Measurements from ENCODE around the gene RGS14.

Gene RGS14

GRCh38 chr5:177377851-177378776 lies 20.4 kb downstream of the RGS14 start:
- in situ Hi-C loops (cut with MboI; ENCODE audit: low sequenced_read_pairs): no loop called here

DNA sequence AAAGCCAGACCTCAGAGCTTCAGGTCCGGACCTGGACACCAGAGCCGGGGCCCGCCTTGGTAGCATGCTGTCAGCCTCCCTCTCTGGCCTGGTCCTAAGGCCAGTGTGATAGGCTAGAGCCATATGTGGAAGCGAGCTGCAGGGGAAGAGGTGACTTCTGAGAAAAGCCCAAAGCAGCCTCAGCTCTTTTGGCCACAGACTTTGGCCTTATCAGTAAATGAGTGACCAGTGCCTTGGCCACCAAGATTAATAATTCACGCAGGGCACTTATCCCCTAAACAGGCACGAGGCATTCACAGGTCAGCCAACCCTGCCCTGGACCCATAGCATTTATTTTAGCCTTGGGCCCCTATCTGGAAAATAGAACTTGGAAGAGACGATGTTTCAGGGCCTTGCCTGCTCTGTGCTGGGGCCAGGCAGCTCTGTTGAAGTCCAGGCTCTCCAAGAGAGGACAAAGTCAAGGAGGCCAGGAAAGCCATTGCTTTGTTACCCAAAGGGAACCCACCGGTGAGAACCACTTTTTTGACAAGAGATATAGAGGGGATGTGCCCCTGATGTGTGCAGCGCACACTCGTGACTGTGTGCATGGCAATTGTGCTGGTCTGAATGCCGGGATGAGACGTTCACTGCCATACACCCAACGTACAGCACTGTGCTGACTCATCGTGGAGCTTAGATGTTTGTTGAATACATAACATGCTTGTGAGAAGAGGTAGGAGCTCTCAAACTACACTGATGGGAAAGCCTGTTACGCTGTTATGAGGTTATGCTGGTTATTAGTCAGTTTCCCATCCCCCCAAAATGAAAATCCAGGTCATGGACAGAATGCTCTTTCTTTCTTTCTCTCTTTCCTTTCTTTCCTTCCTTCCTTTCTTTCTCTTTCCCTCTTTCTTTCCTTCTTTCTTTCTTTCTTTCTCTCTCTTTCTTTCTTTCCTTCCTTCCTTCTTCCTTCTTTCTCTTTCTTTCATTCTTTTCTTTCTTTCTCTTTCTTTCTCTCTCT lies 21.5 kb downstream of the RGS14 start:
- in situ Hi-C loops (cut with MboI; ENCODE audit: low sequenced_read_pairs): no loop called here

- in situ Hi-C loops (cut with MboI; ENCODE audit: low sequenced_read_pairs): no loop called here
These were observed 23.0 kb downstream of the RGS14 start for GRCh38 chr5:177380805-177381126.

GRCh38 chr5:177382423-177383029 lies 24.8 kb downstream of the RGS14 start:
- in situ Hi-C loops (cut with MboI; ENCODE audit: low sequenced_read_pairs): no loop called here

DNA sequence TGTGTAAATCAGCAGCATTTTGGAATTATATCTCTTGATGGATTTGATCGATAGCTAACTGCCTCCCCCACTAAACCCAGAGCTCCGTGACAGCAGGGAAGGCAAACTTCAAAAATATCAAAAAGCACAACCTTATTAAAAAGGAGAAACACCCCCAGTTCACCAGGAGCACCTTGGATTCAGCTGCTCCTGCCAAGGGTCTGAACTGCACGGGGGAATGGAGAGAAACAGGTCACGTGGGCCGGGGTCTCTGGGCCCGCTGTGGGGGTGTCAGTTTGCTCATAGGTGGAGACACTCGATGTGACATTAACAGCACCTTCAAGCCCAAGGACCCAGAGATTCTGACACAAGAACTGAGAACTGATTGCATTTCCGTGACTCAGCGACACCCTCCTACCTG lies 25.5 kb downstream of the RGS14 start:
- in situ Hi-C loops (cut with MboI; ENCODE audit: low sequenced_read_pairs): no loop called here

- in situ Hi-C loops (cut with MboI; ENCODE audit: low sequenced_read_pairs): no loop called here
These were observed 26.4 kb downstream of the RGS14 start, which contains the start of gene SLC34A1 for GRCh38 chr5:177384134-177384533. Gene SLC34A1 (plus strand): TSS chr5:177384434. CDS start chr5:177385742, 1,308 bp downstream.

DNA sequence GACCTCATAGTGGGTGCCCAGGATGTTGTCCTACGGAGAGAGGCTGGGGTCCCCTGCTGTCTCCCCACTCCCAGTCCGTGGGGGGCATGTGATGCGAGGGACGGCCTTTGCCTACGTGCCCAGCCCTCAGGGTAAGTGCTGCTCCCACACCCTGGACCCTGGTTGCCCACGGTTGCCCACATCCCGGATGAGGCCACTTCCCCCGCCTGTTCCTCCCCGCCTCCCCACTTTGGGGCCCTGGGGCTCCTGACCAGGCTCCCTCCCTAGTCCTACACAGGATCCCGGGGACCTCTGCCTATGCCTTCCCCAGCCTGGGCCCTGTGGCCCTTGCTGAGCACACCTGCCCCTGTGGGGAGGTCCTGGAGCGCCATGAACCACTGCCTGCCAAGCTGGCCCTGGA lies 28.0 kb downstream of the RGS14 start:
- in situ Hi-C loops (cut with MboI; ENCODE audit: low sequenced_read_pairs): no loop called here

GRCh38 chr5:177386542-177386941 lies 28.8 kb downstream of the RGS14 start:
- in situ Hi-C loops (cut with MboI; ENCODE audit: low sequenced_read_pairs): no loop called here

GRCh38 chr5:177387405-177387804 lies 29.7 kb downstream of the RGS14 start:
- in situ Hi-C loops (cut with MboI; ENCODE audit: low sequenced_read_pairs): no loop called here

GRCh38 chr5:177388521-177389052 lies 30.9 kb downstream of the RGS14 start:
- in situ Hi-C loops (cut with MboI; ENCODE audit: low sequenced_read_pairs): no loop called here

DNA sequence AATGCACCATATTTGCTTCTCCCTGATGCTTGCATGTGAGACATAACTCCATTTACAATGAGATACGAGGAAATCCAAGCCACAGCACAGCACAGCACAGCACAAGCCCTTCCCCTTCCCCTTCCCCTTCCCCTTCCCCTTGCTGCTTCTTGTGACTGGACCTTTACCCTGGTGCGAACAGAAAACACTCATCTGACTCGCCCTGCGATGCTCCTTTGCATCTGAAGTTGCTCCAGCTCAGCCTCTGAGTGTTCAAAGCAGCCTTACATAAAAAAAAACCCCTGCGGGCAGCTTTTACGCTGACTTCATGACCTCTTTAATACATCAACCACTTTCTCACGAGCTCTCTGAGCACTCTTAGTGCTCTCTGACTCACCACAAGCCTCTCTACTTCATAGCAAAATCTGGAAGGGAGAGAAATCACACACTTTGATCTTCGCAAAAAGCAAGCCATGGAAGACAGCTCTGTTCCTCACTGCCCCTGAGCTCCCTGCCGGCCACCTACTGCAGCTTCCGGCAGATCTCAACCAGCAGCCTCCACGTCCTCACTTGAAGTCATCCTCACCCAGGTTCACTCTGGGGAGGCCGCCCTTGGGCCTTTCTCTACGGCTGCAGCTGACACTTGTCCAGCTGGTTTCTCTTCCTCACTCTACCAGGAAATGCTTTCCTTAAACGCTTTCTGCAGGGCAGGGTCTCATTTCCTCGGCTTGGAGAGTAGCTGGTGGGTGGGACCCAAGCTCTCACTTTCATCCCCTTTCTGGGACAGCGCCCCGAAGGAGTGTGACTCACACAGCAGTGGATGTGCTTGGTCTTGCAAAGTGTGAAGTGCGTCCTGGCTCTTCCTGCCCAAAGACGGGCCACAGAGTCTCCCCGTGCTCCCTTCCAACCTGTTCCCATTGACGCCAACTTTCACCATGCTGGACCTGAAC lies 31.8 kb downstream of the RGS14 start:
- in situ Hi-C loops (cut with MboI; ENCODE audit: low sequenced_read_pairs): no loop called here

- in situ Hi-C loops (cut with MboI; ENCODE audit: low sequenced_read_pairs): no loop called here
These were observed 32.9 kb downstream of the RGS14 start for GRCh38 chr5:177390363-177391300.

DNA sequence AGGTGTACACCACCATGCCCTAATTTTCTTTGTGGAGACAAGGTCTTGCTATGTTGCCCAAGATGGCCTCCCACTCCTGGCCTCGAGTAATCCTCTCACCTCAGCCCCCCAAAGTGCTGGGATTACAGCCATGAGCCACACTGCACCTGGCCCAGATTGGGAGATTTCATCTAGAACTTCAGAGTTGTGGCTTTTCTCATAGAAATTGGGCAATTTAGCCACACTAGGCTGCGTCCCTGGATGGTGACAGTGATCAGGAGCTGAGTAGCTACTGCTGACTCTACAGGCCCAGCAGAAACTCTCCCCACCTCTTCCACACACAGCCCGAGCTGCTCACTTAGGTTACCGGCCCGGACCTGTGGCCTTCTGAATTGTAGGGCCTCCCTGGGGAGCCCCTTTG lies 35.0 kb downstream of the RGS14 start:
- in situ Hi-C loops (cut with MboI; ENCODE audit: low sequenced_read_pairs): no loop called here

- in situ Hi-C loops (cut with MboI; ENCODE audit: low sequenced_read_pairs): no loop called here
These were observed 35.6 kb downstream of the RGS14 start for GRCh38 chr5:177393206-177393765.

GRCh38 chr5:177393990-177394389 lies 36.3 kb downstream of the RGS14 start:
- in situ Hi-C loops (cut with MboI; ENCODE audit: low sequenced_read_pairs): no loop called here

DNA sequence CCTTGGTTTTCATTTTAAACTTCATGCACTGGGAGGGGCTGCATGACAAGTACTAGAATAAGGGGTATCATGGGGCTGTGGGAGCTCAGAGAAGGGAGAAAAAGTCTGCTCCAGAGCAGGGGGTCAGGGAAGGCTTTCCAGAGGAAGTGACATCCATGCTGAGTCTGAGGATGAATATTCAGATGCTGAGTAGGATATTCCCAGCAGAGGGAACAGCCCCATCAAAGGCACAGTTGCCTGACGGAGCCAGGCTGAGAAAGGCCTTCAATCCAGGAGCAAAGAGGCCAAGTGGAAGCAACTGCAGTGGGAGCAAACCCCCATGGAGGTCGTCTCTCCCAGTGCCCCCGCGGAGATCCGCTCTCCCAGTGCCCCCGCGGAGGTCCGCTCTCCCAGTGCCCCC lies 38.4 kb downstream of the RGS14 start:
- in situ Hi-C loops (cut with MboI; ENCODE audit: low sequenced_read_pairs): no loop called here

- in situ Hi-C loops (cut with MboI; ENCODE audit: low sequenced_read_pairs): no loop called here
These were observed 39.1 kb downstream of the RGS14 start for GRCh38 chr5:177396807-177397206.

DNA sequence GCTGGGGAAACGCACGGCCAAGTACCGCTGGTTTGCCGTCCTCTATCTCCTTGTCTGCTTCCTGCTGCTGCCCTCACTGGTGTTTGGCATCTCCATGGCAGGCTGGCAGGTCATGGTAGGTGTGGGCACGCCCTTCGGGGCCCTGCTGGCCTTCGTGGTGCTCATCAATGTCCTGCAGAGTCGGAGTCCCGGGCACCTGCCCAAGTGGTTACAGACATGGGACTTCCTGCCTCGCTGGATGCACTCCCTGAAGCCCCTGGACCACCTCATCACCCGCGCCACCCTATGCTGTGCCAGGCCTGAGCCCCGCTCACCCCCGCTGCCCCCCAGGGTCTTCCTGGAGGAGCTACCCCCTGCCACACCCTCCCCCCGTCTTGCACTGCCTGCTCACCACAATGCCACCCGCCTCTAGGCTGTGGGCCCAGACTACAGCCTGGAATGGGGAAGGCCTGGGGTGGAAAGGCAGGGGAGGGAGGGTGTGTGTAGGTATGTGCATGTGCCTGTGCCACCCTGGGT lies 40.2 kb downstream of the RGS14 start:
- in situ Hi-C loops (cut with MboI; ENCODE audit: low sequenced_read_pairs): no loop called here
